HFF-Myc (cell line): ENCODE data around the gene DHRS12.

Source experiments
- DNase-seq: peaks from one replicate; pipeline ENCODE4 v3.0.0-alpha.2; 2011; ENCODE audit warnings: low read depth; ENCODE audit errors: extremely low read depth
- H3K4me3 ChIP-seq: replicated peaks from 2 replicates; pipeline ENCODE4 v1.5.1; 2011; ENCODE audit warnings: low read depth, mild to moderate bottlenecking, control low read depth, low read length
- CTCF ChIP-seq: IDR thresholded peaks from 2 replicates; pipeline ENCODE4 v1.5.1; 2012; ENCODE audit warnings: mild to moderate bottlenecking, low read depth, low read length, control low read depth; ENCODE audit errors: missing control alignments

Gene DHRS12

GRCh38 chr13:51817717-51818116, 13.8 kb upstream of the DHRS12 start:
- TF ChIP-seq CTCF = no peak
- H3K4me3 ChIP-seq = no peak overlapping the region
- DNase-seq = no peak

- no peak for TF ChIP-seq CTCF
- no peak overlapping the region for H3K4me3 ChIP-seq
- DNase-seq = no peak
These were observed 12.8 kb upstream of the DHRS12 start for GRCh38 chr13:51816604-51817249.

GRCh38 chr13:51815848-51816247, 11.9 kb upstream of the DHRS12 start:
- no peak for DNase-seq
- no peak overlapping the region for H3K4me3 ChIP-seq
- TF ChIP-seq CTCF = no peak

- H3K4me3 ChIP-seq = 0 out of 2 replicates have a peak overlapping the region, but pooled peaks have one; percentile 11
- no peak for DNase-seq
- peak; percentile 84 for TF ChIP-seq CTCF
These were observed 11.1 kb upstream of the DHRS12 start for GRCh38 chr13:51814825-51815650.

- no peak overlapping the region for H3K4me3 ChIP-seq
- TF ChIP-seq CTCF = no peak
- DNase-seq = no peak
These were observed 10.1 kb upstream of the DHRS12 start for GRCh38 chr13:51814071-51814470.

- no peak overlapping the region for H3K4me3 ChIP-seq
- TF ChIP-seq CTCF = no peak
- no peak for DNase-seq
These were observed 8.0 kb upstream of the DHRS12 start for GRCh38 chr13:51811920-51812451.
